K562 (cell line): ENCODE measurements around the gene ABL1. TPM values are rescaled to one million over a fixed set of nuclear protein-coding genes. Genes with fewer than 3 reads are reported as not detected.

Source experiments
- ATAC-seq: fragments of 200-7000 bp; cut with Tn5 transposase; 3 replicates; pipeline ENCODE4 v1.9.1; 2020; ENCODE audit warnings: moderate library complexity
- BruUV-seq: library from RNA; stranded (reverse); fragments of 400-500 nt; replicated peaks from 2 replicates; lab custom pipeline; 2021; lab: Mats Ljungman, UMichigan
- CTCF ChIA-PET: fragments of 300-600 bp; formaldehyde crosslinking; extraction: SDS; loops from one replicate; lab custom pipeline; 2021; ENCODE audit warnings: low intra/inter-chr PET ratio; lab: Yijun Ruan, JAX
- POLR2A ChIA-PET: fragments of 300-600, 350-650 bp; sonication (Branson Sonifier 250); formaldehyde crosslinking; extraction: SDS; loops from one replicate; lab custom pipeline; 2021; ENCODE audit warnings: antibody characterized with exemption, inconsistent platforms; lab: Yijun Ruan, JAX
- DNase-seq, 4 experiments: peaks; one replicate each; pipeline versions ENCODE4 v3.0.0 to v3.0.0-alpha.2; 2011 to 2018; ENCODE audit warnings: low spot score in 3 of 4, mixed read lengths in 3 of 4; ENCODE audit errors: extremely low read depth in 1 of 4
- FAIRE-seq: peaks from 2 replicates; lab custom pipeline; 2011; peaks lifted over from hg19 to GRCh38; lab: Jason Lieb, UNC
- H2AFZ ChIP-seq: 2 replicates; pipeline ENCODE4 v1.6.0; 2011; ENCODE audit warnings: low read depth, low read length, control low read depth, inconsistent platforms
- H3K27ac ChIP-seq: fragments of 200-600 bp; 3 replicates; pipeline ENCODE4 v1.8.0; 2011; ENCODE audit warnings: low read depth, mild to moderate bottlenecking, control low read depth, inconsistent platforms, low read length, moderate library complexity, mixed read lengths; ENCODE audit errors: extremely low read depth
- H3K27me3 ChIP-seq, 2 experiments: fragments of 300-600 bp in 1 of 2; 2 replicates in 1 of 2; 3 replicates in 1 of 2; pipeline versions ENCODE4 v1.6.0 to v1.8.0; 2011; ENCODE audit warnings: inconsistent platforms in 2 of 2, low read length in 2 of 2, mild to moderate bottlenecking in 1 of 2, mixed read lengths in 1 of 2, moderate library complexity in 1 of 2; ENCODE audit not compliant: control insufficient read depth in 2 of 2, insufficient read depth in 2 of 2
- H3K36me3 ChIP-seq: fragments of 300-600 bp; 3 replicates; pipeline ENCODE4 v1.8.0; 2011; ENCODE audit warnings: mild to moderate bottlenecking, low read length, inconsistent platforms; ENCODE audit not compliant: control insufficient read depth, insufficient read depth
- H3K4me1 ChIP-seq, 2 experiments: fragments of 200-600 bp in 1 of 2; replicated peaks in 1 of 2; 2 replicates in 1 of 2; 3 replicates in 1 of 2; pipeline versions ENCODE4 v1.5.1 to v1.8.0; 2011; ENCODE audit warnings: inconsistent platforms in 2 of 2, low read length in 2 of 2, mild to moderate bottlenecking in 1 of 2, mixed read lengths in 1 of 2, moderate library complexity in 1 of 2; ENCODE audit not compliant: control insufficient read depth in 2 of 2, insufficient read depth in 2 of 2
- H3K4me2 ChIP-seq: 2 replicates; pipeline ENCODE4 v1.6.1; 2011; ENCODE audit warnings: low read length, control low read depth, inconsistent platforms, mixed read lengths; ENCODE audit not compliant: insufficient read depth
- H3K4me3 ChIP-seq: fragments of 200-600 bp; sonication (generic), shearing (Covaris generic); 2 replicates; pipeline ENCODE4 v1.5.1; 2016; ENCODE audit warnings: control low read depth, inconsistent platforms
- H3K79me2 ChIP-seq: fragments of 200-600 bp; 3 replicates; pipeline ENCODE4 v1.8.0; 2011; ENCODE audit warnings: low read length, inconsistent platforms; ENCODE audit not compliant: control insufficient read depth, insufficient read depth
- H3K9ac ChIP-seq, 2 experiments: 2 replicates each; pipeline versions ENCODE4 v1.6.0 to v1.6.1; 2011; ENCODE audit warnings: low read depth in 2 of 2, low read length in 2 of 2, control low read depth in 1 of 2, inconsistent platforms in 1 of 2, mild to moderate bottlenecking in 1 of 2, mixed read lengths in 1 of 2; ENCODE audit not compliant: insufficient read depth in 1 of 2
- H3K9me1 ChIP-seq: one replicate; pipeline ENCODE4 v1.6.0; 2011; ENCODE audit warnings: inconsistent platforms, mild to moderate bottlenecking, low read length, moderate library complexity; ENCODE audit not compliant: control insufficient read depth, insufficient read depth
- H3K9me3 ChIP-seq: replicated peaks from 2 replicates; pipeline ENCODE4 v1.5.1; 2011; ENCODE audit warnings: low read depth, low read length, inconsistent platforms; ENCODE audit not compliant: control insufficient read depth, insufficient read depth
- H4K20me1 ChIP-seq: replicated peaks from 2 replicates; pipeline ENCODE4 v1.6.1; 2011; ENCODE audit warnings: low read length, inconsistent platforms, mixed read lengths; ENCODE audit not compliant: control insufficient read depth, insufficient read depth
- CC2D1A ChIP-seq: fragments of 450-650 bp; IDR thresholded peaks from 2 replicates; pipeline ENCODE4 v1.6.1; 2017; ENCODE audit warnings: mild to moderate bottlenecking
- KLF16 ChIP-seq: IDR thresholded peaks from 2 replicates; pipeline ENCODE4 v1.6.1; 2016; ENCODE audit warnings: antibody characterized with exemption
- RCOR1 ChIP-seq, 2 experiments: IDR thresholded peaks; 2 replicates each; pipeline ENCODE4 v1.6.1; 2012; ENCODE audit warnings: low read depth in 2 of 2, low read length in 2 of 2, borderline replicate concordance in 1 of 2, improper control_type of control experiment in 1 of 2
- ZNF197 ChIP-seq: fragments of 200-800 bp; sonication (Bioruptor generic); IDR thresholded peaks from 2 replicates; pipeline ENCODE4 v1.6.1; 2016; ENCODE audit warnings: low read depth, missing genetic modification characterization, missing compliant biosample characterization
- ZNF699 ChIP-seq: fragments of 250-450 bp; sonication (Bioruptor Pico); IDR thresholded peaks from 2 replicates; pipeline ENCODE4 v1.8.0; 2021; ENCODE audit warnings: mild to moderate bottlenecking, moderate library complexity; ENCODE audit not compliant: insufficient replicate concordance
- WGBS: fragments of 100-300 bp; shearing (Covaris generic); methylation state at CpG from one replicate; pipeline ENCODE4 v1.1.6; 2016; ENCODE audit warnings: low coverage, mixed read lengths; ENCODE audit not compliant: insufficient coverage; ENCODE audit errors: missing lambda C conversion rate; 5-methylcytosine and 5-hydroxymethylcytosine counted together
- in situ Hi-C: fragments of 300-500 bp; cut with MboI; formaldehyde crosslinking; loops from 4 replicates; pipeline ENCODE4 v1.15.0; 2018; ENCODE audit warnings: inconsistent platforms, mixed read lengths
- intact Hi-C: fragments of 100-400 bp; cut with micrococcal nuclease; formaldehyde crosslinking; loops from 2 replicates; pipeline ENCODE4 v1.14.2; 2022
- polyA plus RNA-seq, 8 experiments: library from polyadenylated mRNA; depleted of rRNA in 4 of 8; stranded (reverse) in 5 of 8; unstranded in 3 of 8; fragments of >200 nt; fragmentation: Nextera tagmentation in 2 of 8; fragmentation: Illumina TruSeq in 1 of 8; extraction: Ambion mirVana in 2 of 8; extraction: Trizol in 1 of 8; gene quantifications; 2 replicates each; pipeline versions ENCODE4 v1.2.1 to v1.2.3, GENCODE V29; 2011 to 2014; ENCODE audit warnings: inconsistent platforms in 1 of 8, missing spikeins in 1 of 8
- total RNA-seq, 7 experiments: library from RNA; depleted of rRNA in 6 of 7; stranded (reverse); fragments of >200 nt in 6 of 7; fragmentation: Illumina TruSeq in 2 of 7; extraction: Trizol in 2 of 7; gene quantifications; 2 replicates each; pipeline versions ENCODE4 v1.2.1 to v1.2.3, GENCODE V29; 2011 to 2021; ENCODE audit warnings: low replicate concordance in 1 of 7
- TF ChIP-seq, protein P1 (sequence below): sonication (generic); formaldehyde crosslinking; IDR thresholded peaks from 2 replicates; pipeline ENCODE4 v1.4.0; 2020; ENCODE audit warnings: mild to moderate bottlenecking, missing genetic modification reagents
- TF ChIP-seq, protein P2 (sequence below): fragments of 200-800 bp; sonication (Bioruptor generic); IDR thresholded peaks from 2 replicates; pipeline ENCODE4 v1.6.1; 2016; ENCODE audit warnings: missing genetic modification characterization, missing compliant biosample characterization

The ABL1 gene
- total and polyA plus RNA-seq, 9 of the 15 experiments (the other 6 are each of a cell fraction or from before 2014, with no cell fraction given): 1.5 to 130 (median 37.8) TPM

DNA sequence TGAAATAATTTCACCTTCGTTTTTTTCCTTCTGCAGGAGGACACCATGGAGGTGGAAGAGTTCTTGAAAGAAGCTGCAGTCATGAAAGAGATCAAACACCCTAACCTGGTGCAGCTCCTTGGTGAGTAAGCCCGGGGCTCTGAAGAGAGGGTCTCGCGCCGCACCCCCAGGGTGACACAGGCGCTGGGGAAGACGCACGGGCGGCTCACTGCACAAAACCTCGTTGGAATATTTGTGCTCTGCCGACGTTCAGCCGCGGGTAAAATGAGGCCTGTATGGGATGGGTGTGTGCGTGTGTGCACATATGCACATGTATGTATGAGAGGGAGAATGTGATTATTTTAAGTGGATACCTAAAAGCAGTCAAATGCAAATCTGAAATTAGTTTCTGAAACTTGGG is 37.0 kb downstream of the ABL1 start:
- intact Hi-C loops: no loop called here
- no peak for ATAC-seq
- Histone ChIP-seq H3K79me2 (no peaks in the 10 kb centered on the region), H3K27me3 (no peaks in the 10 kb centered on the region), H3K9ac (no peak overlapping the region), H3K4me2 (no peak overlapping the region), H2AFZ (no peak overlapping the region), H3K27ac (no peak overlapping the region), H3K4me1 (no peaks in the 10 kb centered on the region)
- BruUV-seq: no TSS peak
- peak in 2 of 4 experiments; percentile 53 to 58 for DNase-seq
- CTCF ChIA-PET: interaction anchor here (0.9 to 13.1 kb wide), 3 partner anchors 24 to 175 kb away, joined by 3 to 201 read pairs (median 6); no protein-coding TSS in a partner anchor
- in situ Hi-C loops: loop anchor here (5.0 kb wide), 1 partner anchor 125 kb away; no protein-coding TSS in a partner anchor
- no peak for TF ChIP-seq CC2D1A
- TF ChIP-seq, all 486 proteins: peak for 0
- POLR2A ChIA-PET: interaction anchor here (0.8 to 15.4 kb wide), 13 partner anchors 13 to 222 kb away, joined by 3 to 220 read pairs (median 4); partner anchors contain the start of genes LAMC3 and QRFP
- FAIRE-seq: no peak
- peaks cover 3% of the 10 kb centered on the region for H3K9me1 ChIP-seq
- no peaks in the 10 kb centered on the region for H3K9me3 ChIP-seq
- WGBS: 85% methylated on average over 15 of the region's 15 CpGs
- no peak overlapping the region for H3K4me3 ChIP-seq
- peaks cover 40% of the 10 kb centered on the region for H4K20me1 ChIP-seq
- peaks cover 59% of the 10 kb centered on the region for H3K36me3 ChIP-seq

DNA sequence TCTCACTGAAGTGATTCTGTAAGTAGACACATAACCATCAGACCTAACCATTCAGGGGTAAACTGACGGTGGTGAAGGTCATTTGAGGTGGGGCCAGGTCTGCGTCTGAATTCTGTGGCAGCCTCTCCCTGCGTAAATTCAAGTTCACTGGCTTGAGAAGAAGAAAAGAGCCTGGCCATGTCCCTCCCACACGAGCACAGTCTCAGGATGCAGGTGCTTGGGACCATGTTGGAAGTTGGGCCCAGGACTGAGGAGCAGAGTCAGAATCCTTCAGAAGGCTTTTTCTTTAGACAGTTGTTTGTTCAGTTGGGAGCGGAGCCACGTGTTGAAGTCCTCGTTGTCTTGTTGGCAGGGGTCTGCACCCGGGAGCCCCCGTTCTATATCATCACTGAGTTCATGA is 37.5 kb downstream of the ABL1 start:
- Histone ChIP-seq H3K4me1 (no peaks in the 10 kb centered on the region), H3K27me3 (no peaks in the 10 kb centered on the region), H3K79me2 (no peaks in the 10 kb centered on the region), H3K9me3 (no peaks in the 10 kb centered on the region), H3K36me3 (peaks cover 63% of the 10 kb centered on the region), H3K9ac (no peak overlapping the region), H3K9me1 (peaks cover 3% of the 10 kb centered on the region), H3K27ac (no peak overlapping the region), H2AFZ (no peak overlapping the region), H3K4me3 (no peak overlapping the region), H3K4me2 (no peak overlapping the region), H4K20me1 (peaks cover 36% of the 10 kb centered on the region)
- 84% methylated on average over 9 of the region's 9 CpGs for WGBS
- FAIRE-seq: no peak
- no TSS peak for BruUV-seq
- ChIA-PET CTCF (interaction anchor here (0.9 to 13.1 kb wide), 2 partner anchors 24 to 174 kb away, joined by 6 to 201 read pairs; no protein-coding TSS in a partner anchor), POLR2A (interaction anchor here (0.6 to 15.4 kb wide), 9 partner anchors 16 to 190 kb away, joined by 3 to 220 read pairs (median 4); no protein-coding TSS in a partner anchor)
- intact Hi-C loops (no loop called here), in situ Hi-C loops (loop anchor here (5.0 kb wide), 1 partner anchor 125 kb away; no protein-coding TSS in a partner anchor)
- no peak for ATAC-seq
- peak in 2 of 4 experiments; percentile 53 to 54 for DNase-seq
- TF ChIP-seq ZNF197 (CRISPR knock-in tag) (no peak), RCOR1 (IDR thresholded peaks at IDR 0.05; ENCODE audit: borderline replicate concordance in 1 of 2, low read depth in 2 of 2, low read length in 2 of 2) (no peak), ZNF699 (CRISPR knock-in tag) (no peak), KLF16 (no peak)
- TF ChIP-seq, protein P1, sequence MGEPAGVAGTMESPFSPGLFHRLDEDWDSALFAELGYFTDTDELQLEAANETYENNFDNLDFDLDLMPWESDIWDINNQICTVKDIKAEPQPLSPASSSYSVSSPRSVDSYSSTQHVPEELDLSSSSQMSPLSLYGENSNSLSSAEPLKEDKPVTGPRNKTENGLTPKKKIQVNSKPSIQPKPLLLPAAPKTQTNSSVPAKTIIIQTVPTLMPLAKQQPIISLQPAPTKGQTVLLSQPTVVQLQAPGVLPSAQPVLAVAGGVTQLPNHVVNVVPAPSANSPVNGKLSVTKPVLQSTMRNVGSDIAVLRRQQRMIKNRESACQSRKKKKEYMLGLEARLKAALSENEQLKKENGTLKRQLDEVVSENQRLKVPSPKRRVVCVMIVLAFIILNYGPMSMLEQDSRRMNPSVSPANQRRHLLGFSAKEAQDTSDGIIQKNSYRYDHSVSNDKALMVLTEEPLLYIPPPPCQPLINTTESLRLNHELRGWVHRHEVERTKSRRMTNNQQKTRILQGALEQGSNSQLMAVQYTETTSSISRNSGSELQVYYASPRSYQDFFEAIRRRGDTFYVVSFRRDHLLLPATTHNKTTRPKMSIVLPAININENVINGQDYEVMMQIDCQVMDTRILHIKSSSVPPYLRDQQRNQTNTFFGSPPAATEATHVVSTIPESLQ: no peak
- TF ChIP-seq, protein P2, sequence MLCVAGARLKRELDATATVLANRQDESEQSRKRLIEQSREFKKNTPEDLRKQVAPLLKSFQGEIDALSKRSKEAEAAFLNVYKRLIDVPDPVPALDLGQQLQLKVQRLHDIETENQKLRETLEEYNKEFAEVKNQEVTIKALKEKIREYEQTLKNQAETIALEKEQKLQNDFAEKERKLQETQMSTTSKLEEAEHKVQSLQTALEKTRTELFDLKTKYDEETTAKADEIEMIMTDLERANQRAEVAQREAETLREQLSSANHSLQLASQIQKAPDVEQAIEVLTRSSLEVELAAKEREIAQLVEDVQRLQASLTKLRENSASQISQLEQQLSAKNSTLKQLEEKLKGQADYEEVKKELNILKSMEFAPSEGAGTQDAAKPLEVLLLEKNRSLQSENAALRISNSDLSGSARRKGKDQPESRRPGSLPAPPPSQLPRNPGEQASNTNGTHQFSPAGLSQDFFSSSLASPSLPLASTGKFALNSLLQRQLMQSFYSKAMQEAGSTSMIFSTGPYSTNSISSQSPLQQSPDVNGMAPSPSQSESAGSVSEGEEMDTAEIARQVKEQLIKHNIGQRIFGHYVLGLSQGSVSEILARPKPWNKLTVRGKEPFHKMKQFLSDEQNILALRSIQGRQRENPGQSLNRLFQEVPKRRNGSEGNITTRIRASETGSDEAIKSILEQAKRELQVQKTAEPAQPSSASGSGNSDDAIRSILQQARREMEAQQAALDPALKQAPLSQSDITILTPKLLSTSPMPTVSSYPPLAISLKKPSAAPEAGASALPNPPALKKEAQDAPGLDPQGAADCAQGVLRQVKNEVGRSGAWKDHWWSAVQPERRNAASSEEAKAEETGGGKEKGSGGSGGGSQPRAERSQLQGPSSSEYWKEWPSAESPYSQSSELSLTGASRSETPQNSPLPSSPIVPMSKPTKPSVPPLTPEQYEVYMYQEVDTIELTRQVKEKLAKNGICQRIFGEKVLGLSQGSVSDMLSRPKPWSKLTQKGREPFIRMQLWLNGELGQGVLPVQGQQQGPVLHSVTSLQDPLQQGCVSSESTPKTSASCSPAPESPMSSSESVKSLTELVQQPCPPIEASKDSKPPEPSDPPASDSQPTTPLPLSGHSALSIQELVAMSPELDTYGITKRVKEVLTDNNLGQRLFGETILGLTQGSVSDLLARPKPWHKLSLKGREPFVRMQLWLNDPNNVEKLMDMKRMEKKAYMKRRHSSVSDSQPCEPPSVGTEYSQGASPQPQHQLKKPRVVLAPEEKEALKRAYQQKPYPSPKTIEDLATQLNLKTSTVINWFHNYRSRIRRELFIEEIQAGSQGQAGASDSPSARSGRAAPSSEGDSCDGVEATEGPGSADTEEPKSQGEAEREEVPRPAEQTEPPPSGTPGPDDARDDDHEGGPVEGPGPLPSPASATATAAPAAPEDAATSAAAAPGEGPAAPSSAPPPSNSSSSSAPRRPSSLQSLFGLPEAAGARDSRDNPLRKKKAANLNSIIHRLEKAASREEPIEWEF: no peak
